IMR-90 (cell line): Measurements from ENCODE around the gene PGBD5. TPM values are rescaled to one million over a fixed set of nuclear protein-coding genes. Genes with fewer than 3 reads are reported as not detected.

Experiments used
- ATAC-seq: fragments of 200-7000 bp; cut with Tn5 transposase; 2 replicates; pipeline ENCODE4 v1.9.1; 2020; ENCODE audit warnings: low read depth, mild to moderate bottlenecking, moderate library complexity
- BruUV-seq: library from RNA; stranded (reverse); fragments of 400-500 nt; replicated peaks from 2 replicates; lab custom pipeline; 2021; lab: Mats Ljungman, UMichigan
- CTCF ChIA-PET: fragments of 300-600 bp; formaldehyde crosslinking; extraction: SDS; loops from one replicate; lab custom pipeline; 2021; ENCODE audit warnings: antibody characterized with exemption; lab: Yijun Ruan, JAX
- POLR2A ChIA-PET: fragments of 300-600 bp; sonication (Branson Sonifier 250); formaldehyde crosslinking; loops from one replicate; lab custom pipeline; 2022; ENCODE audit warnings: antibody characterized with exemption; ENCODE audit not compliant: unreplicated experiment; lab: Charles Lee
- DNase-seq: peaks from one replicate; pipeline ENCODE4 v3.0.0; 2013
- H2AFZ ChIP-seq: replicated peaks from 2 replicates; pipeline ENCODE3; 2013; ENCODE audit warnings: low read length, mild to moderate bottlenecking; ENCODE audit not compliant: poor library complexity
- H2AK5ac ChIP-seq: 2 replicates; pipeline ENCODE4 v1.6.1; 2013; ENCODE audit warnings: low read depth, low read length, inconsistent platforms
- H2AK9ac ChIP-seq: replicated peaks from 2 replicates; pipeline ENCODE3; 2013; ENCODE audit warnings: mild to moderate bottlenecking, low read depth, low read length, moderate library complexity; ENCODE audit not compliant: poor library complexity
- H2BK120ac ChIP-seq: 2 replicates; pipeline ENCODE4 v1.6.1; 2013; ENCODE audit warnings: low read depth, low read length, inconsistent platforms
- H2BK15ac ChIP-seq: 3 replicates; pipeline ENCODE4 v1.6.1; 2013; ENCODE audit warnings: low read depth, low read length, inconsistent platforms
- H2BK20ac ChIP-seq: 2 replicates; pipeline ENCODE4 v1.6.1; 2013; ENCODE audit warnings: low read depth, mild to moderate bottlenecking, inconsistent platforms, low read length, moderate library complexity
- H2BK5ac ChIP-seq: 2 replicates; pipeline ENCODE4 v1.6.1; 2013; ENCODE audit warnings: mild to moderate bottlenecking, low read depth, low read length, inconsistent platforms; ENCODE audit not compliant: poor library complexity, severe bottlenecking
- H3K14ac ChIP-seq: replicated peaks from 2 replicates; pipeline ENCODE4 v1.6.1; 2013; ENCODE audit warnings: low read depth, low read length, inconsistent platforms
- H3K18ac ChIP-seq: 2 replicates; pipeline ENCODE4 v1.6.1; 2013; ENCODE audit warnings: low read depth, low read length, control low read depth
- H3K23ac ChIP-seq: 2 replicates; pipeline ENCODE4 v1.6.1; 2013; ENCODE audit warnings: low read depth, low read length, inconsistent platforms
- H3K27ac ChIP-seq: 2 replicates; pipeline ENCODE4 v1.5.1; 2013; ENCODE audit warnings: mild to moderate bottlenecking, control low read depth, low read length; ENCODE audit not compliant: insufficient read depth
- H3K27me3 ChIP-seq: 2 replicates; pipeline ENCODE4 v1.6.1; 2013; ENCODE audit warnings: low read length; ENCODE audit not compliant: control insufficient read depth, insufficient read depth
- H3K36me3 ChIP-seq: 2 replicates; pipeline ENCODE4 v1.6.1; 2013; ENCODE audit warnings: low read length, mixed read lengths; ENCODE audit not compliant: control insufficient read depth, insufficient read depth
- H3K4ac ChIP-seq: 2 replicates; pipeline ENCODE4 v1.6.1; 2013; ENCODE audit warnings: low read depth, low read length, inconsistent platforms
- H3K4me1 ChIP-seq: 2 replicates; pipeline ENCODE4 v1.6.1; 2013; ENCODE audit warnings: low read length, mixed read lengths; ENCODE audit not compliant: control insufficient read depth, insufficient read depth
- H3K4me2 ChIP-seq: 2 replicates; pipeline ENCODE4 v1.6.1; 2013; ENCODE audit warnings: low read depth, mild to moderate bottlenecking, control low read depth, low read length, moderate library complexity
- H3K4me3 ChIP-seq: 2 replicates; pipeline ENCODE4 v1.5.1; 2013; ENCODE audit warnings: low read depth, mild to moderate bottlenecking, control low read depth, low read length, moderate library complexity; ENCODE audit not compliant: insufficient read depth
- H3K56ac ChIP-seq: 2 replicates; pipeline ENCODE4 v1.6.1; 2013; ENCODE audit warnings: low read length, inconsistent platforms; ENCODE audit not compliant: insufficient read depth; ENCODE audit errors: extremely low read depth
- H3K79me1 ChIP-seq, 2 experiments: 2 replicates each; pipeline ENCODE4 v1.6.1; 2013; ENCODE audit warnings: low read length in 2 of 2, inconsistent platforms in 1 of 2, low read depth in 1 of 2
- H3K9ac ChIP-seq: 2 replicates; pipeline ENCODE4 v1.6.1; 2013; ENCODE audit warnings: low read depth, low read length, control low read depth
- H3K9me1 ChIP-seq: 2 replicates; pipeline ENCODE4 v1.6.1; 2013; ENCODE audit warnings: low read length, inconsistent platforms; ENCODE audit not compliant: insufficient read depth
- H3K9me3 ChIP-seq: 2 replicates; pipeline ENCODE4 v1.6.1; 2013; ENCODE audit warnings: low read length; ENCODE audit not compliant: control insufficient read depth, insufficient read depth
- H4K20me1 ChIP-seq: 2 replicates; pipeline ENCODE4 v1.6.1; 2013; ENCODE audit warnings: low read length, inconsistent platforms; ENCODE audit not compliant: insufficient read depth
- H4K5ac ChIP-seq: 2 replicates; pipeline ENCODE4 v1.6.1; 2013; ENCODE audit warnings: mild to moderate bottlenecking, low read depth, low read length, control low read depth
- H4K8ac ChIP-seq, 2 experiments: 2 replicates each; pipeline ENCODE4 v1.6.1; 2013; ENCODE audit warnings: low read depth in 2 of 2, low read length in 2 of 2, control low read depth in 1 of 2, inconsistent platforms in 1 of 2
- H4K91ac ChIP-seq: 2 replicates; pipeline ENCODE4 v1.6.1; 2013; ENCODE audit warnings: low read depth, low read length, inconsistent platforms; ENCODE audit not compliant: insufficient read depth
- BHLHE40 ChIP-seq: fragments of 150-350 bp; IDR thresholded peaks from 2 replicates; pipeline ENCODE4 v1.6.1; 2016; ENCODE audit warnings: mild to moderate bottlenecking, low read depth, low read length
- CEBPB ChIP-seq: IDR thresholded peaks from 2 replicates; pipeline ENCODE4 v1.6.1; 2012; ENCODE audit warnings: low read depth, low read length, improper control_type of control experiment
- CHD1 ChIP-seq: IDR thresholded peaks from 2 replicates; pipeline ENCODE4 v1.6.1; 2012; ENCODE audit warnings: low read depth, low read length, improper control_type of control experiment
- CTCF ChIP-seq: conservative IDR thresholded peaks from 2 replicates; pipeline ENCODE4 v1.5.1; 2012; ENCODE audit warnings: mild to moderate bottlenecking, low read depth, low read length, improper control_type of control experiment
- ELK1 ChIP-seq: fragments of 150-350 bp; IDR thresholded peaks from 2 replicates; pipeline ENCODE4 v1.6.1; 2016; ENCODE audit warnings: low read depth, mild to moderate bottlenecking, low read length, moderate library complexity, borderline replicate concordance
- FOS ChIP-seq: fragments of 150-350 bp; IDR thresholded peaks from 2 replicates; pipeline ENCODE4 v1.6.1; 2016; ENCODE audit warnings: low read depth, low read length
- MAFK ChIP-seq: IDR thresholded peaks from 2 replicates; pipeline ENCODE4 v1.6.1; 2012; ENCODE audit warnings: low read depth, low read length, improper control_type of control experiment
- MAZ ChIP-seq: IDR thresholded peaks from 2 replicates; pipeline ENCODE4 v1.6.1; 2012; ENCODE audit warnings: low read depth, mild to moderate bottlenecking, low read length, improper control_type of control experiment, moderate library complexity, borderline replicate concordance
- MXI1 ChIP-seq: IDR thresholded peaks from 2 replicates; pipeline ENCODE4 v1.6.1; 2012; ENCODE audit warnings: low read depth, mild to moderate bottlenecking, low read length, moderate library complexity, borderline replicate concordance
- NFE2L2 ChIP-seq: fragments of 150-350 bp; IDR thresholded peaks from 2 replicates; pipeline ENCODE4 v1.6.1; 2016; ENCODE audit warnings: low read depth, mild to moderate bottlenecking, low read length
- POLR2A ChIP-seq: IDR thresholded peaks from 2 replicates; pipeline ENCODE4 v1.6.1; 2012; ENCODE audit warnings: mild to moderate bottlenecking, low read depth, low read length
- RAD21 ChIP-seq: IDR thresholded peaks from 2 replicates; pipeline ENCODE4 v1.6.1; 2012; ENCODE audit warnings: low read length, improper control_type of control experiment
- RCOR1 ChIP-seq: IDR thresholded peaks from 2 replicates; pipeline ENCODE4 v1.6.1; 2012; ENCODE audit warnings: mild to moderate bottlenecking, low read length, improper control_type of control experiment; ENCODE audit not compliant: insufficient replicate concordance
- RFX5 ChIP-seq: IDR thresholded peaks from 2 replicates; pipeline ENCODE4 v1.8.0; 2012; ENCODE audit warnings: low read depth, mild to moderate bottlenecking, low read length, moderate library complexity
- SMC3 ChIP-seq: fragments of 150-350 bp; IDR thresholded peaks from 2 replicates; pipeline ENCODE4 v1.6.1; 2016; ENCODE audit warnings: low read depth, mild to moderate bottlenecking, antibody characterized with exemption, low read length, moderate library complexity
- USF2 ChIP-seq: fragments of 150-350 bp; IDR thresholded peaks from 2 replicates; pipeline ENCODE4 v1.6.1; 2017; ENCODE audit warnings: mild to moderate bottlenecking, antibody characterized with exemption, low read length, low read depth
- WGBS, 2 experiments: methylation state at CpG; one replicate each; pipeline versions ENCODE4 v1.1.5 to v1.1.7; 2013; ENCODE audit warnings: missing lambda C conversion rate in 2 of 2; ENCODE audit not compliant: insufficient read length in 1 of 2; ENCODE audit errors: extremely low coverage in 2 of 2; 5-methylcytosine and 5-hydroxymethylcytosine counted together
- dilution Hi-C: fragments of 300-500 bp; cut with HindIII; formaldehyde crosslinking; loops from one replicate; pipeline ENCODE4 v1.14.3; 2018; ENCODE audit warnings: low sequenced_read_pairs; ENCODE audit not compliant: unreplicated experiment
- in situ Hi-C: fragments of 300-500 bp; cut with MboI; formaldehyde crosslinking; loops from 3 replicates; pipeline ENCODE4 v1.14.3; 2019; ENCODE audit warnings: low sequenced_read_pairs, inconsistent platforms, mixed read lengths
- intact Hi-C: fragments of 100-400 bp; cut with micrococcal nuclease; formaldehyde crosslinking; loops from 2 replicates; pipeline ENCODE4 v1.10.0; 2022
- polyA plus RNA-seq, 3 experiments: library from polyadenylated mRNA; depleted of rRNA; stranded (reverse); fragments of >200 nt; gene quantifications; 2 replicates each; pipeline ENCODE4 v1.2.3, GENCODE V29; 2012; ENCODE audit warnings: low replicate concordance in 1 of 3
- total RNA-seq: library from RNA; depleted of rRNA; stranded (reverse); fragments of >200 nt; gene quantifications from 2 replicates; pipeline ENCODE4 v1.2.3, GENCODE V29; 2012

PGBD5 gene
- total and polyA plus RNA-seq, 2 of the 4 experiments (the other 2 are of a cell fraction), result 0.18 to 0.36 TPM

- H3K14ac ChIP-seq, result no peak overlapping the region
- no peaks in the 10 kb centered on the region for H3K79me1 ChIP-seq
- ChIA-PET POLR2A (no interaction called here), CTCF (no interaction called here)
- no peaks in the 10 kb centered on the region for H4K20me1 ChIP-seq
- no peak for DNase-seq
- no peak overlapping the region for H3K27ac ChIP-seq
- 86% methylated on average over 4 of the region's 14 CpGs; no CpG with 5 or more reads in 1 of the 2 experiments for WGBS, 2 experiments
- no peak overlapping the region for H3K4me2 ChIP-seq
- H3K4me3 ChIP-seq, result no peak overlapping the region
- H3K36me3 ChIP-seq, result no peaks in the 10 kb centered on the region
- H4K5ac ChIP-seq, result no peak overlapping the region
- H3K4ac ChIP-seq, result no peak overlapping the region
- no peak for ATAC-seq
- H3K9ac ChIP-seq, result no peak overlapping the region
- H4K91ac ChIP-seq, result no peak overlapping the region
- BruUV-seq, result no TSS peak
- no peak overlapping the region for H2BK120ac ChIP-seq
- H2AFZ ChIP-seq, result no peak overlapping the region
- peaks cover 4% of the 10 kb centered on the region for H3K9me3 ChIP-seq
- no peak overlapping the region for H4K8ac ChIP-seq
- no peak overlapping the region for H2AK5ac ChIP-seq
- no peak overlapping the region for H3K18ac ChIP-seq
- H3K27me3 ChIP-seq, result no peaks in the 10 kb centered on the region
- H2BK20ac ChIP-seq, result no peak overlapping the region
- H2AK9ac ChIP-seq, result no peak overlapping the region
- 0 out of 2 replicates have a peak, but pooled peaks cover 1% of the 10 kb centered on the region for H3K4me1 ChIP-seq
- dilution Hi-C loops, result no loop called here
- H3K9me1 ChIP-seq, result no peaks in the 10 kb centered on the region
- no peak overlapping the region for H2BK5ac ChIP-seq
- no peak overlapping the region for H2BK15ac ChIP-seq
- H3K56ac ChIP-seq, result no peak overlapping the region
- in situ Hi-C loops, result no loop called here
- no peak for TF ChIP-seq CEBPB
- no peak for TF ChIP-seq USF2
- TF ChIP-seq SMC3, result no peak
- TF ChIP-seq MXI1, result no peak
- no peak for TF ChIP-seq NFE2L2
- TF ChIP-seq CTCF, result no peak
- TF ChIP-seq ELK1, result no peak
- TF ChIP-seq POLR2A, result no peak
- TF ChIP-seq RCOR1, result no peak
- TF ChIP-seq MAFK, result no peak
- TF ChIP-seq FOS, result no peak
- TF ChIP-seq BHLHE40, result no peak
- TF ChIP-seq CHD1, result no peak
- TF ChIP-seq MAZ, result no peak
- TF ChIP-seq RFX5, result no peak
- no peak for TF ChIP-seq RAD21
- intact Hi-C loops, result no loop called here
- H3K23ac ChIP-seq, result no peak overlapping the region
Measured at GRCh38 chr1:230401101-230401500, 25.0 kb downstream of the PGBD5 start.
